NCI-H2227 treated with DMSO at 0.1 percent for 48 hours (cell line): ENCODE results near the gene EXOC4.
"Not testable (repeated sequence)": the region's sequence is repeated elsewhere in the genome, so short reads cannot be mapped to it uniquely, and the experiment has no call there.

Source experiments
- DNase-seq: peaks from one replicate; lab custom pipeline; 2025; lab: John Stamatoyannopoulos, UW

EXOC4 gene

GRCh38 chr7:133252858-133253518, at the start of gene EXOC4:
Gene EXOC4, plus strand, starts transcription at chr7:133253078.
- DNase-seq, result peak; percentile 99

- DNase-seq, result no peak
Measured at GRCh38 chr7:133203490-133203889, 49.4 kb upstream of the EXOC4 start.

GRCh38 chr7:133207687-133208086, 45.2 kb upstream of the EXOC4 start:
- no peak for DNase-seq

GRCh38 chr7:133210817-133211216, 42.1 kb upstream of the EXOC4 start:
- not testable (repeated sequence) for DNase-seq

GRCh38 chr7:133213772-133214171, 39.1 kb upstream of the EXOC4 start:
- not testable (repeated sequence) for DNase-seq

- no peak for DNase-seq
Measured at GRCh38 chr7:133217773-133218172, 35.1 kb upstream of the EXOC4 start.

GRCh38 chr7:133230591-133231194, 22.2 kb upstream of the EXOC4 start:
- peak; percentile 33 for DNase-seq

- DNase-seq, result no peak
Measured at GRCh38 chr7:133233142-133233541, 19.7 kb upstream of the EXOC4 start.

- no peak for DNase-seq
Measured at GRCh38 chr7:133234961-133235875, 17.7 kb upstream of the EXOC4 start.

- DNase-seq, result no peak
Measured at GRCh38 chr7:133237545-133237944, 15.3 kb upstream of the EXOC4 start.

GRCh38 chr7:133240302-133240701, 12.6 kb upstream of the EXOC4 start:
- no peak for DNase-seq

GRCh38 chr7:133246558-133246957, 6.3 kb upstream of the EXOC4 start:
- DNase-seq, result no peak

- DNase-seq, result no peak
Measured at GRCh38 chr7:133248901-133249300, 4.0 kb upstream of the EXOC4 start.

- DNase-seq, result no peak
Measured at GRCh38 chr7:133252506-133252857, 396 bp upstream of the EXOC4 start.

- no peak for DNase-seq
Measured at GRCh38 chr7:133253519-133253875, 619 bp downstream of the EXOC4 start.

- DNase-seq, result no peak
Measured at GRCh38 chr7:133255486-133255885, 2.6 kb downstream of the EXOC4 start.

GRCh38 chr7:133258174-133258573, 5.3 kb downstream of the EXOC4 start:
- no peak for DNase-seq

GRCh38 chr7:133265821-133266220, 12.9 kb downstream of the EXOC4 start:
- DNase-seq, result no peak

- no peak for DNase-seq
Measured at GRCh38 chr7:133268355-133268754, 15.5 kb downstream of the EXOC4 start.

GRCh38 chr7:133272336-133272735, 19.5 kb downstream of the EXOC4 start:
- DNase-seq, result no peak

- DNase-seq, result no peak
Measured at GRCh38 chr7:133273227-133273626, 20.3 kb downstream of the EXOC4 start.

GRCh38 chr7:133274265-133274664, 21.4 kb downstream of the EXOC4 start:
- no peak for DNase-seq

GRCh38 chr7:133275008-133275407, 22.1 kb downstream of the EXOC4 start:
- DNase-seq, result no peak
